GM18499 (cell line): ENCODE data around the gene BIRC6.
"Not testable (repeated sequence)": the region's sequence is repeated elsewhere in the genome, so short reads cannot be mapped to it uniquely, and the experiment has no call there.

Experiments used
- ATAC-seq: cut with Tn5 transposase; IDR thresholded peaks from one replicate; pipeline ENCODE4 v1.9.1; 2021; ENCODE audit warnings: moderate number of reproducible peaks; ENCODE audit not compliant: insufficient read depth, unreplicated experiment

Gene BIRC6

GRCh38 chr2:32446369-32446768 lies 89.5 kb downstream of the BIRC6 start:
- ATAC-seq = no peak

GRCh38 chr2:32450851-32451250 lies 94.0 kb downstream of the BIRC6 start:
- ATAC-seq = no peak

- ATAC-seq = no peak
Observed at GRCh38 chr2:32452338-32453064, 95.7 kb downstream of the BIRC6 start.

GRCh38 chr2:32453242-32454062 lies 96.6 kb downstream of the BIRC6 start:
- ATAC-seq = no peak

GRCh38 chr2:32455816-32456215 lies 99.0 kb downstream of the BIRC6 start:
- no peak for ATAC-seq

- no peak for ATAC-seq
Observed at GRCh38 chr2:32456808-32457207, 100.0 kb downstream of the BIRC6 start.

GRCh38 chr2:32457814-32458213 lies 101.0 kb downstream of the BIRC6 start:
- ATAC-seq = no peak

GRCh38 chr2:32460861-32461260 lies 104.0 kb downstream of the BIRC6 start:
- not testable (repeated sequence) for ATAC-seq

GRCh38 chr2:32463110-32463509 lies 106.3 kb downstream of the BIRC6 start:
- ATAC-seq = no peak

GRCh38 chr2:32464431-32464830 lies 107.6 kb downstream of the BIRC6 start:
- ATAC-seq = no peak

GRCh38 chr2:32472605-32473004 lies 115.8 kb downstream of the BIRC6 start:
- ATAC-seq = no peak

- ATAC-seq = no peak
Observed at GRCh38 chr2:32474381-32474780, 117.6 kb downstream of the BIRC6 start.

GRCh38 chr2:32478889-32479620 lies 122.2 kb downstream of the BIRC6 start:
- ATAC-seq = no peak

GRCh38 chr2:32479993-32480392 lies 123.2 kb downstream of the BIRC6 start:
- no peak for ATAC-seq

- ATAC-seq = no peak
Observed at GRCh38 chr2:32482471-32482870, 125.6 kb downstream of the BIRC6 start.

- ATAC-seq = no peak
Observed at GRCh38 chr2:32484937-32485336, 128.1 kb downstream of the BIRC6 start.

GRCh38 chr2:32485399-32485798 lies 128.6 kb downstream of the BIRC6 start:
- ATAC-seq = no peak

GRCh38 chr2:32489061-32489460 lies 132.2 kb downstream of the BIRC6 start:
- no peak for ATAC-seq

GRCh38 chr2:32491346-32491745 lies 134.5 kb downstream of the BIRC6 start:
- ATAC-seq = no peak

GRCh38 chr2:32495139-32495538 lies 138.3 kb downstream of the BIRC6 start:
- no peak for ATAC-seq

- ATAC-seq = no peak
Observed at GRCh38 chr2:32496662-32497061, 139.8 kb downstream of the BIRC6 start.
